Left kidney (tissue), 2 donors: ENCODE data around the gene NPR3. TPM values are rescaled to one million over a fixed set of nuclear protein-coding genes. Genes with fewer than 3 reads are reported as not detected.

Experiments used
- DNase-seq: peaks from one replicate; pipeline ENCODE4 v3.0.0-alpha.2; 2013
- polyA plus RNA-seq: library from polyadenylated mRNA; unstranded; fragments of 120-200 nt; gene quantifications from one replicate; pipeline ENCODE4 v1.2.1, GENCODE V29; 2013; ENCODE audit not compliant: insufficient read length

The NPR3 gene
- polyA plus RNA-seq, 1 donor: 34.5 TPM

- DNase-seq: no peak
Observed at GRCh38 chr5:32711681-32712480, 760 bp downstream of the NPR3 start.

GRCh38 chr5:32712481-32713360, 1.6 kb downstream of the NPR3 start:
- no peak for DNase-seq

- no peak for DNase-seq
Observed at GRCh38 chr5:32713361-32713769, 2.2 kb downstream of the NPR3 start.

- no peak for DNase-seq
Observed at GRCh38 chr5:32713770-32714381, 2.8 kb downstream of the NPR3 start.

- no peak for DNase-seq
Observed at GRCh38 chr5:32714836-32715235, 3.7 kb downstream of the NPR3 start.

GRCh38 chr5:32720300-32720699, 9.2 kb downstream of the NPR3 start:
- DNase-seq: no peak

- no peak for DNase-seq
Observed at GRCh38 chr5:32721626-32722025, 10.5 kb downstream of the NPR3 start.

GRCh38 chr5:32722957-32723356, 11.8 kb downstream of the NPR3 start:
- no peak for DNase-seq

GRCh38 chr5:32724526-32724925, 13.4 kb downstream of the NPR3 start:
- DNase-seq: no peak

GRCh38 chr5:32726086-32726557, 15.0 kb downstream of the NPR3 start:
- DNase-seq: no peak

- no peak for DNase-seq
Observed at GRCh38 chr5:32729651-32730050, 18.5 kb downstream of the NPR3 start.

- no peak for DNase-seq
Observed at GRCh38 chr5:32733590-32734340, 22.6 kb downstream of the NPR3 start.

- no peak for DNase-seq
Observed at GRCh38 chr5:32734827-32735378, 23.8 kb downstream of the NPR3 start.

- DNase-seq: no peak
Observed at GRCh38 chr5:32735512-32735911, 24.4 kb downstream of the NPR3 start.

GRCh38 chr5:32736842-32737241, 25.7 kb downstream of the NPR3 start:
- no peak for DNase-seq

GRCh38 chr5:32740651-32741050, 29.5 kb downstream of the NPR3 start:
- no peak for DNase-seq

- no peak for DNase-seq
Observed at GRCh38 chr5:32745317-32745716, 34.2 kb downstream of the NPR3 start.

- DNase-seq: no peak
Observed at GRCh38 chr5:32752411-32752810, 41.3 kb downstream of the NPR3 start.

GRCh38 chr5:32753051-32753450, 41.9 kb downstream of the NPR3 start:
- DNase-seq: no peak

GRCh38 chr5:32753765-32754164, 42.6 kb downstream of the NPR3 start:
- DNase-seq: no peak

GRCh38 chr5:32754284-32754683, 43.2 kb downstream of the NPR3 start:
- peak; percentile 48 for DNase-seq

- DNase-seq: no peak
Observed at GRCh38 chr5:32760091-32760509, 49.0 kb downstream of the NPR3 start.
